Gastrocnemius medialis (tissue), 4 donors: Measurements from ENCODE around the gene ACTR3. TPM values are rescaled to one million over a fixed set of nuclear protein-coding genes. Genes with fewer than 3 reads are reported as not detected.

Experiments used
- ATAC-seq, 2 donors: fragments of 150-250 bp; one replicate each; pipeline ENCODE4 v1.9.1; 2016
- DNase-seq, 2 donors: peaks; one replicate each; pipeline ENCODE4 v3.0.0-alpha.2; 2019
- H3K27ac ChIP-seq, 4 donors: fragments of 200-600 bp; sonication (generic); 1 replicate in 1 of 4; 2 replicates in 3 of 4; pipeline ENCODE4 v1.5.1; 2016 to 2018; ENCODE audit warnings: mild to moderate bottlenecking in 2 of 4, moderate library complexity in 1 of 4
- H3K27me3 ChIP-seq, 3 donors: fragments of 200-600 bp; sonication (generic) in 2 of 3; 1 replicate in 1 of 3; 2 replicates in 2 of 3; pipeline versions ENCODE4 v1.5.1 to v1.6.0; 2016 to 2019; ENCODE audit warnings: mild to moderate bottlenecking in 1 of 3, moderate library complexity in 1 of 3
- H3K36me3 ChIP-seq, 2 donors: fragments of 200-600 bp; sonication (generic) in 1 of 2; one replicate each; pipeline ENCODE4 v1.5.1; 2017 to 2018
- H3K4me1 ChIP-seq, 2 donors: fragments of 200-600 bp; sonication (generic) in 1 of 2; one replicate each; pipeline ENCODE4 v1.5.1; 2016 to 2017; ENCODE audit warnings: mild to moderate bottlenecking in 2 of 2
- H3K4me3 ChIP-seq, 4 donors: fragments of 200-600 bp; sonication (generic) in 3 of 4; 1 replicate in 1 of 4; 2 replicates in 3 of 4; pipeline ENCODE4 v1.5.1; 2016 to 2019; ENCODE audit warnings: mild to moderate bottlenecking in 2 of 4
- H3K9me3 ChIP-seq, 3 donors: fragments of 200-600 bp; sonication (generic) in 2 of 3; 1 replicate in 1 of 3; 2 replicates in 2 of 3; pipeline ENCODE4 v1.5.1; 2016 to 2019
- POLR2A ChIP-seq, 2 donors: fragments of 450-650 bp; IDR thresholded peaks; one replicate each; pipeline ENCODE4 v1.6.1; 2017; ENCODE audit warnings: antibody characterized with exemption in 2 of 2, mild to moderate bottlenecking in 2 of 2, moderate library complexity in 2 of 2
- in situ Hi-C, 4 donors: fragments of 200-750 bp; cut with MboI; loops; one replicate each; pipeline versions ENCODE4 v1.15.0 to v1.8.0; 2017; ENCODE audit warnings: low sequenced_read_pairs in 4 of 4
- intact Hi-C: fragments of 100-400 bp; cut with DNase I; formaldehyde crosslinking; loops from one replicate; pipeline ENCODE4 v1.15.1; 2023; ENCODE audit warnings: low total_unique reads
- total RNA-seq, 4 donors: library from RNA; depleted of rRNA; stranded (reverse); fragments of >200 nt; gene quantifications; one replicate each; pipeline versions ENCODE4 v1.1.0 to v1.2.3, GENCODE V29; 2016
- TF ChIP-seq, protein P1 (sequence below), 5 experiments: fragments of 450-650 bp in 3 of 5; fragments of 200-600 bp in 2 of 5; sonication (generic) in 2 of 5; IDR thresholded peaks in 4 of 5; conservative IDR thresholded peaks in 1 of 5; 1 replicate in 4 of 5; 2 replicates in 1 of 5; pipeline ENCODE4 v1.5.1; 2016 to 2019; ENCODE audit warnings: antibody characterized with exemption in 5 of 5, mild to moderate bottlenecking in 3 of 5, moderate library complexity in 3 of 5

The ACTR3 gene
- total RNA-seq, 4 donors from 2014 or later: 39.3 to 75.0 (median 56.6) TPM

DNA sequence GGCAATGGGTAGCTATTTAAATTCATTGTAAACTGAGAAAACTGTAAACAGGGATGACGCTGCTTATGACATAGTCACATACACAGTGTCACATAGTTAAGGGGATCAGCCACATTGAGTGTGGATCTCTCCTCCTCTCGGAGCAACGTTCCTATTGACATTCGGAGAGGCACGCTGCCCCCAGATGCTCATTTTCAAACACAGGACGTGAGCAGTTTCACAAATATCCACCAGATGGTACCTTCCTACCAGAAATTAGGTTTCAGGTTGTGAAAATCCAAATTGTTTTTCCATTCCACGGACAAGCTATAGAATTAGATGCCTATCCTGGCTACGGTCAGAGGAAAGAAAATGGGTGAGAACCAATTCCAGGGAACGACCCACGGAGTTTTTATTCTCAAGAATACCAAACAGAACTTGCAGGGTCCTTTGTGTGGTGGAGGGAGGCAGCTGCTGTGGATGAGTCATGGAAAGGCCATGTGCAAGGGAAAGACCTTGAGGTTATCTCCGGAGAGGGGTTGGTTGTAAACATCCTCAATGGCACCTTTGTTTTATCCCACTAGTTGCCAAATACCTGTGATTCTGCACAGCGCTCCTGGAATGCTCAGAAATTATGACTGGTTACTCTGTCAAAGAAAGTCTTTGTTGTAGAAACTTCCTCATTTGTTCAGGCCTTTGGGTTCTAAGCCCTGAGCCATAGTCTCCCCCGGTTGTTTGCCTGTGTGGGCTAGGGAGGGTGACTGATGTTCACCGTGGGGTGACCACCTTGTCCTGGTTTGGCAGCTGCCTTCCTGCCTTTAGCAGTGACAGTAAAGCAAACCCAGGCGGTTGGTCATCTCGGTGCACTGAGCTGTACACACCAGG, 88.0 kb downstream of the ACTR3 start:
- ATAC-seq (no peak), DNase-seq (no peak)
- H3K36me3 ChIP-seq: no peaks in the 10 kb centered on the region
- no peaks in the 10 kb centered on the region for H3K4me1 ChIP-seq
- intact Hi-C loops (loop anchor here (10.0 kb wide), 1 partner anchor 577 kb away; no protein-coding TSS in a partner anchor), in situ Hi-C loops (loop anchor here in 1 of 4 donors (10.0 kb wide), 1 partner anchor 577 kb away; no protein-coding TSS in a partner anchor)
- H3K27ac ChIP-seq: no peak overlapping the region
- no peaks in the 10 kb centered on the region for H3K9me3 ChIP-seq
- H3K4me3 ChIP-seq: no peak overlapping the region
- no peaks in the 10 kb centered on the region for H3K27me3 ChIP-seq
- TF ChIP-seq, protein P1, sequence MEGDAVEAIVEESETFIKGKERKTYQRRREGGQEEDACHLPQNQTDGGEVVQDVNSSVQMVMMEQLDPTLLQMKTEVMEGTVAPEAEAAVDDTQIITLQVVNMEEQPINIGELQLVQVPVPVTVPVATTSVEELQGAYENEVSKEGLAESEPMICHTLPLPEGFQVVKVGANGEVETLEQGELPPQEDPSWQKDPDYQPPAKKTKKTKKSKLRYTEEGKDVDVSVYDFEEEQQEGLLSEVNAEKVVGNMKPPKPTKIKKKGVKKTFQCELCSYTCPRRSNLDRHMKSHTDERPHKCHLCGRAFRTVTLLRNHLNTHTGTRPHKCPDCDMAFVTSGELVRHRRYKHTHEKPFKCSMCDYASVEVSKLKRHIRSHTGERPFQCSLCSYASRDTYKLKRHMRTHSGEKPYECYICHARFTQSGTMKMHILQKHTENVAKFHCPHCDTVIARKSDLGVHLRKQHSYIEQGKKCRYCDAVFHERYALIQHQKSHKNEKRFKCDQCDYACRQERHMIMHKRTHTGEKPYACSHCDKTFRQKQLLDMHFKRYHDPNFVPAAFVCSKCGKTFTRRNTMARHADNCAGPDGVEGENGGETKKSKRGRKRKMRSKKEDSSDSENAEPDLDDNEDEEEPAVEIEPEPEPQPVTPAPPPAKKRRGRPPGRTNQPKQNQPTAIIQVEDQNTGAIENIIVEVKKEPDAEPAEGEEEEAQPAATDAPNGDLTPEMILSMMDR (IDR thresholded peaks at IDR 0.05 in 4 of 5, conservative IDR thresholded peaks at IDR 0.05 in 1 of 5): peak in 1 of 5 experiments; percentile 6
- TF ChIP-seq POLR2A (IDR thresholded peaks at IDR 0.05): no peak

DNA sequence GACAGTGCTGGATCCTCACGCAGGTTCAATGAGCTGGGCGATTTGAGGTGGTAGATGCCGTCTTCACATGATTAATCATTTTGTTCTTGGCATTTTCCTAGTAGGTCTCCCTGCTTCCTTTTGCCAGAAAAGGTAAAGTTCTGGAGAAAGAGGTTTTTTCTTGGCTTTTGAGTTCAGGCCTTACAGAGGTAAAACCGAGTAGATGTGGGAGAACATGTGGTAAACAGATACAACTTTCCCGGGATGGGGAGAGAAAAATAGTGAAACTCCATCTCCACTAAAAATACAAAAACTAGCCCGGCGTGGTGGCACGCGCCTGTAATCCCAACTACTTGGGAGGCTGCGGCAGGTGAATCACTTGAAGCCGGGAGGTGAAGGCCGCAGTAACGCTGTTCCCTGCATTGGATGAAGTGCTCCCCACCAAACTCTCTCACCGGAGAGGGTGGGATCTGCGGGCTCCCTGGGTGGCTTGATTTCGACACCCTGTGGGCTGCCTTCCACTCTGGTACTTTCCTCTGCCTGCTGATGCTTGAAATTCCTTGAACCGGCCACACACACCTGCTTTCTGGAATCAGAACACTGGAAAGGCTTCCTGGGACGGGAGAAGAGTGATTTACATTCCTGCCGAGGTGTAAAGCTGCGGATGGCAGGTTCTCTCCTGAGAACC, 88.8 kb downstream of the ACTR3 start:
- Histone ChIP-seq H3K4me1 (no peaks in the 10 kb centered on the region), H3K27ac (no peak overlapping the region), H3K9me3 (no peaks in the 10 kb centered on the region), H3K4me3 (no peak overlapping the region), H3K27me3 (no peaks in the 10 kb centered on the region), H3K36me3 (no peaks in the 10 kb centered on the region)
- TF ChIP-seq, protein P1 (IDR thresholded peaks at IDR 0.05 in 4 of 5, conservative IDR thresholded peaks at IDR 0.05 in 1 of 5): no peak
- TF ChIP-seq POLR2A (IDR thresholded peaks at IDR 0.05): no peak
- intact Hi-C loops: loop anchor here (10.0 kb wide), 1 partner anchor 576 kb away; no protein-coding TSS in a partner anchor
- ATAC-seq (no peak), DNase-seq (no peak)
- in situ Hi-C loops: loop anchor here in 1 of 4 donors (10.0 kb wide), 1 partner anchor 576 kb away; no protein-coding TSS in a partner anchor

DNA sequence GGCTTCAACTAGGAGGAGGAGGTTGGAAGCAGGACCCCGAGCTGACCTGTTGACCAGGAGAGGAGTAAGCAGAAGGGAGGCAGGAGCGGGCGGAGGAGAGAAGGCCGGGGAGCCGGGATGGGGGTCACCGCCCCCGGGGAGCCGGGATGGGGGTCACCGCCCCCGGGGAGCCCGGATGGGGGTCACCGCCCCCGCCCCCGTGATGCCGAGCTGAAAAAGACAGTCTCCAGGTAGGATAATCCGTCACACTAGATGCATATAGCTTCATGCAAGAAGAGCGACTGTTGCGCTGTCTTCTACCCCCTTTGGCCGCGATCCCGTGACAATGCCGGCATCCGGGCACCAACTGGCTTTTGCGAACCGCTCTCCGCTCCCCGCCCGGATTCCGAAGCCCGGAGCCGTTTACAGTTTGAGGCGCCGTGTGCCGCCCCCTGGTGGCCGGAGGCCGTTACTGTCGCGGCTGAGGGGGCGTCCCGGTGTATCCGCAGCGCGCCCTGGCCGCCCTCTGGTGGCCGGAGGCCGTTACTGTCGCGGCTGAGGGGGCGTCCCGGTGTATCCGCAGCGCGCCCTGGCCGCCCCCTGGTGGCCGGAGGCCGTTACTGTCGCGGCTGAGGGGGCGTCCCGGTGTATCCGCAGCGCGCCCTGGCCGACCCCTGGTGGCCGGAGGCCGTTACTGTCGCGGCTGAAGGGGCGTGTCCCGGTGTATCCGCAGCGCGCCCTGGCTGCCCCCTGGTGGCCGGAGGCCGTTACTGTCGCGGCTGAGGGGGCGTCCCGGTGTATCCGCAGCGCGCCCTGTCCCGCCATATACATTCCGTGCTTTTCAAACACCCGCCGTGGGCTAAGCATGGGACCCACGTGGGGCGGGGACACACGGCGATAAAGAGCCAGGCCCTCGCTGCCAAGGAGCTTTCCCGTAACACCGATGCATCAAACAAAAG, 89.6 kb downstream of the ACTR3 start:
- Histone ChIP-seq H3K9me3 (no peaks in the 10 kb centered on the region), H3K36me3 (no peaks in the 10 kb centered on the region), H3K27ac (no peak overlapping the region), H3K4me3 (no peak overlapping the region), H3K27me3 (no peaks in the 10 kb centered on the region), H3K4me1 (no peaks in the 10 kb centered on the region)
- ATAC-seq: no peak
- no peak for DNase-seq
- in situ Hi-C loops: loop anchor here in 1 of 4 donors (10.0 kb wide), 1 partner anchor 575 kb away; no protein-coding TSS in a partner anchor
- no peak for TF ChIP-seq POLR2A (IDR thresholded peaks at IDR 0.05)
- TF ChIP-seq, protein P1 (IDR thresholded peaks at IDR 0.05 in 4 of 5, conservative IDR thresholded peaks at IDR 0.05 in 1 of 5): peak in 2 of 5 experiments; percentile 33
- intact Hi-C loops: loop anchor here (10.0 kb wide), 1 partner anchor 575 kb away; no protein-coding TSS in a partner anchor

DNA sequence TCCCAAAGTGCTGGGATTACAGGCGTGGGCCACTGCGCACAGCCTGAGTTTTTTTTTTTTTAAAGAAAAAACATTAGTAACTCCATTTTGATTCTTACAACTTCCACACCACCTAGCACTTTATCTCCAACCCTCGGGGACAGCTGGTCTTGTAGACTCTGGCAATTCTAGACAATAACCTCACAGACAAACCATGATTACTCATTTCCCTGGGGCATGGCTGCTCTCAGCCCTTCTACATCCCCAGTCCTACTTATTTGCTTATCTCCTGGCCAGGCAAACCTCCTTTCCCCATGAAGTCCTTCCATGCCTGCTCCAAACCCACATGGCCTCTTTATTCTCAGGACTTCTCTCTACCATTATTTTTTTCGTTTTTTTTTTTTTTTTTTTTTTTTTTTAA, 91.1 kb downstream of the ACTR3 start:
- Histone ChIP-seq H3K4me3 (no peak overlapping the region), H3K27ac (no peak overlapping the region), H3K27me3 (no peaks in the 10 kb centered on the region), H3K4me1 (no peaks in the 10 kb centered on the region), H3K9me3 (no peaks in the 10 kb centered on the region), H3K36me3 (no peaks in the 10 kb centered on the region)
- DNase-seq (no peak), ATAC-seq (no peak)
- TF ChIP-seq POLR2A (IDR thresholded peaks at IDR 0.05): no peak
- TF ChIP-seq, protein P1 (IDR thresholded peaks at IDR 0.05 in 4 of 5, conservative IDR thresholded peaks at IDR 0.05 in 1 of 5): no peak
- in situ Hi-C loops (no loop called here), intact Hi-C loops (no loop called here)
